Effector memory CD4-positive, alpha-beta T cell (primary cell): ENCODE results near the gene THRA.

Experiments used
- DNase-seq, 3 donors: peaks; one replicate each; pipeline ENCODE4 v3.0.0-alpha.2; 2020
- H3K27ac ChIP-seq: 2 replicates; pipeline ENCODE4 v1.7.0; 2013; ENCODE audit warnings: mild to moderate bottlenecking, low read length, moderate library complexity; ENCODE audit not compliant: insufficient read depth, poor library complexity, severe bottlenecking
- H3K27me3 ChIP-seq: replicated peaks from 2 replicates; pipeline ENCODE4 v1.7.0; 2013; ENCODE audit warnings: mild to moderate bottlenecking, low read length; ENCODE audit not compliant: insufficient read depth, control insufficient read depth, poor library complexity, severe bottlenecking
- H3K36me3 ChIP-seq: 2 replicates; pipeline ENCODE4 v1.7.0; 2013; ENCODE audit warnings: mild to moderate bottlenecking, low read length, moderate library complexity; ENCODE audit not compliant: control insufficient read depth, insufficient read depth
- H3K4me1 ChIP-seq: 2 replicates; pipeline ENCODE4 v1.7.0; 2013; ENCODE audit warnings: low read length, mild to moderate bottlenecking; ENCODE audit not compliant: control insufficient read depth, insufficient read depth, poor library complexity, severe bottlenecking
- H3K4me3 ChIP-seq: 2 replicates; pipeline ENCODE4 v1.7.0; 2013; ENCODE audit warnings: low read length, low read depth, mild to moderate bottlenecking; ENCODE audit not compliant: insufficient read depth, poor library complexity, severe bottlenecking
- H3K9me3 ChIP-seq: 2 replicates; pipeline ENCODE4 v1.7.0; 2013; ENCODE audit warnings: mild to moderate bottlenecking, low read length, moderate library complexity; ENCODE audit not compliant: control insufficient read depth

The THRA gene

DNA sequence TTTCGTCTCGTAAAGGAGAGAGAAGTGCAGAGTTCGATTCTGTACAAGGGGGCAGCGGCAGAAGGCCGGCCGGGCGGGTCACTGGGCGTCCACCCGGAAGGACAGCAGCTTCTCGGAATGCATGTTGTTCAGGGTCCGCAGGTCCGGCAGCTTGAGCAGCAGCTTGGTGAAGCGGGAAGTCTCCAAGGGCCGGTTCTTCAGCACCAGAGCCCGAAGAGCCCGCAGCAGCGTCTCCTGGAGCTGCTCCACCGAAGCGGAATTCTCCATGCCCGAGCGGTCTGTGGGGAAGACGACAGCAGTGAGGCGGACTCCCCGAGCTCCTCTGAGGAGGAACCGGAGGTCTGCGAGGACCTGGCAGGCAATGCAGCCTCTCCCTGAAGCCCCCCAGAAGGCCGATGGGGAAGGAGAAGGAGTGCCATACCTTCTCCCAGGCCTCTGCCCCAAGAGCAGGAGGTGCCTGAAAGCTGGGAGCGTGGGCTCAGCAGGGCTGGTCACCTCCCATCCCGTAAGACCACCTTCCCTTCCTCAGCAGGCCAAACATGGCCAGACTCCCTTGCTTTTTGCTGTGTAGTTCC, 30.3 kb downstream of the THRA start:
- H3K27ac ChIP-seq = no peak overlapping the region
- no peaks in the 10 kb centered on the region for H3K27me3 ChIP-seq
- H3K9me3 ChIP-seq = no peaks in the 10 kb centered on the region
- H3K36me3 ChIP-seq = peaks cover 65% of the 10 kb centered on the region
- H3K4me3 ChIP-seq = no peak overlapping the region
- H3K4me1 ChIP-seq = peaks cover 35% of the 10 kb centered on the region
- DNase-seq = no peak

DNA sequence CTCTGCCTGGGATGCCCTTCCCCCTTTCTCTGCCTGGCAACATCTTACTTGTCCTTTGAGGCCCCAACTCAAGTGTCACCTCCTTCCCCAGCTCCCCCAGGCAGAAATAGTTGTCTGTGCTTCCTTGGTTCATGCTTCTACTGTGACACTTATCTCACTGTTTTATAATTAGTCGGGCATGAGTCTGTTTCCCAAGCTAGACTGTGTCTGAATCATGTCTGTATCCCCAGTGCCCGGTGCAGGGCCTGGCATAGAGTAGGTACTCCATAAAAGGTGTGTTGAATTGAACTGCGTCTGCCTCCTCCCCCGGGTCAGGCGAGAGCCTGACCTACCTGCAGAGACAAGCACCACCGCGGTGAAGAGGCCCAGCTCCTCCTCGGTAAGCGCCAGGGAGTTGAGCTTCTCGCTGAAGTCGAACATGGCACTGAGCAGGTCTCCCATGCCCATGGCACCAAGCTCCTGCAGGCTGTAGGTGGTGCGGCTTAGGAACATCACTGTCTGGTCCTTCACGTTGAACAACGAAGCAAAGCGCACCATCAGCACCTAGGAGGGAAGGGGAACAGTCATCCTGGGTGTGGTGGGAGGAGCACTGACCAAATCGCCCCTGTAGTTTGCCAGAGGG, 30.9 kb downstream of the THRA start:
- H3K4me3 ChIP-seq = no peak overlapping the region
- H3K4me1 ChIP-seq = peaks cover 41% of the 10 kb centered on the region
- peak overlapping the region; percentile 43 for H3K27ac ChIP-seq
- H3K27me3 ChIP-seq = no peaks in the 10 kb centered on the region
- H3K9me3 ChIP-seq = no peaks in the 10 kb centered on the region
- peaks cover 59% of the 10 kb centered on the region for H3K36me3 ChIP-seq
- no peak for DNase-seq

- no peaks in the 10 kb centered on the region for H3K9me3 ChIP-seq
- no peak overlapping the region for H3K27ac ChIP-seq
- no peak overlapping the region for H3K4me3 ChIP-seq
- peaks cover 50% of the 10 kb centered on the region for H3K36me3 ChIP-seq
- no peak for DNase-seq
- H3K4me1 ChIP-seq = peaks cover 49% of the 10 kb centered on the region
- H3K27me3 ChIP-seq = no peaks in the 10 kb centered on the region
These were observed 32.1 kb downstream of the THRA start for GRCh38 chr17:40094874-40095273.

- Histone ChIP-seq H3K4me1 (peaks cover 54% of the 10 kb centered on the region), H3K9me3 (no peaks in the 10 kb centered on the region), H3K27me3 (no peaks in the 10 kb centered on the region), H3K36me3 (peaks cover 44% of the 10 kb centered on the region), H3K27ac (peak overlapping the region; percentile 97), H3K4me3 (no peak overlapping the region)
- DNase-seq = no peak
These were observed 32.7 kb downstream of the THRA start for GRCh38 chr17:40095351-40095943.

GRCh38 chr17:40095944-40096791, 33.4 kb downstream of the THRA start:
- DNase-seq = peak; percentile 87 to 89 (median 87)
- Histone ChIP-seq H3K4me3 (peak overlapping the region; percentile 41), H3K9me3 (no peaks in the 10 kb centered on the region), H3K27ac (peak overlapping the region; percentile 97), H3K27me3 (no peaks in the 10 kb centered on the region), H3K4me1 (peaks cover 61% of the 10 kb centered on the region), H3K36me3 (peaks cover 40% of the 10 kb centered on the region)

GRCh38 chr17:40097087-40097486, 34.3 kb downstream of the THRA start:
- Histone ChIP-seq H3K27ac (peak overlapping the region; percentile 97), H3K36me3 (peaks cover 34% of the 10 kb centered on the region), H3K27me3 (no peaks in the 10 kb centered on the region), H3K4me3 (peak overlapping the region; percentile 41), H3K9me3 (no peaks in the 10 kb centered on the region), H3K4me1 (peaks cover 70% of the 10 kb centered on the region)
- DNase-seq = no peak

DNA sequence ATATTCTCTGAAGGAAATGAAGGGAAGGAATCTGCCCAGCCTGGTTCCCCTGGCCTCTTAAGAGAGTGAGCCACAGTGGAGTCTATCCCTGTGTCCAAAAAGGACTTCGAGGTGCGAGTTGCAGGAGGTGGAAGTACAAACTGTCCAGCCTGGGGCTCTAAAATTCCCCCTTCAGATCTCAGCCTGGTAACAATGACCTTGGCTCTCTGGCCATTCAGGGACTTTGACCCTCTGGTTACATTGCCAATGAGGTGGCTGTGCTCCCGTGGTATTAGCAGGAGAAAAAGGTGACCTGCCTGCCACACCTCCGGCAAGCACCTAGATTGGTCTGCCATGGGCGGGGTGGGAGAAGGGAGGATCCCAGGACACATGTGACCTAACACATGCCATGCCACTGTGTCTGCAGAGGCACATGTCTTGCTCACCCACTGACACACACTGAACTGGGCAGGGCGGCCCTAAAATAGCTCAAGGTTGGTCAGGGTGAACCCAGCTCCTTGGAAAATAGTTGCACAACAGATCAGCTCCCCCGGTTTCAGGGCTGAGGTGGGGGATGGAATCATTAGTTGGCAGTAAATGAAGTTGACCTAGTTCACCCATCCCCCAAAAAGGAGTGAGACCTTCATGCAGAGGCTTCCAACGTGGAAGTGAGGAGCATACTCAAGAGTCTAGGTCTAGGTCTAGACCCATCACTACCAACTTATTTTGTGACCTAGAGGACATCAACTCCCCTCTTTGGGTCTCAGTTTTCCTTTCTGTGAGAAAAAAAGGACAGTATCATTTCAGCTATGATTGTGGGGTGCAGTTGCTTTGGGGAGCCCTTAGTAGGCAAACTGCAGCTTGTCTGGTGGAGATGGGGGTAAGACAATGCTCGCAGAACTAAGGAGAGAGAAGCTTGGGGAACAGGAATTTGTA, 35.4 kb downstream of the THRA start:
- Histone ChIP-seq H3K4me1 (peaks cover 75% of the 10 kb centered on the region), H3K27ac (peak overlapping the region; percentile 97), H3K36me3 (peaks cover 27% of the 10 kb centered on the region), H3K27me3 (no peaks in the 10 kb centered on the region), H3K9me3 (no peaks in the 10 kb centered on the region), H3K4me3 (peak overlapping the region; percentile 41)
- no peak for DNase-seq

DNA sequence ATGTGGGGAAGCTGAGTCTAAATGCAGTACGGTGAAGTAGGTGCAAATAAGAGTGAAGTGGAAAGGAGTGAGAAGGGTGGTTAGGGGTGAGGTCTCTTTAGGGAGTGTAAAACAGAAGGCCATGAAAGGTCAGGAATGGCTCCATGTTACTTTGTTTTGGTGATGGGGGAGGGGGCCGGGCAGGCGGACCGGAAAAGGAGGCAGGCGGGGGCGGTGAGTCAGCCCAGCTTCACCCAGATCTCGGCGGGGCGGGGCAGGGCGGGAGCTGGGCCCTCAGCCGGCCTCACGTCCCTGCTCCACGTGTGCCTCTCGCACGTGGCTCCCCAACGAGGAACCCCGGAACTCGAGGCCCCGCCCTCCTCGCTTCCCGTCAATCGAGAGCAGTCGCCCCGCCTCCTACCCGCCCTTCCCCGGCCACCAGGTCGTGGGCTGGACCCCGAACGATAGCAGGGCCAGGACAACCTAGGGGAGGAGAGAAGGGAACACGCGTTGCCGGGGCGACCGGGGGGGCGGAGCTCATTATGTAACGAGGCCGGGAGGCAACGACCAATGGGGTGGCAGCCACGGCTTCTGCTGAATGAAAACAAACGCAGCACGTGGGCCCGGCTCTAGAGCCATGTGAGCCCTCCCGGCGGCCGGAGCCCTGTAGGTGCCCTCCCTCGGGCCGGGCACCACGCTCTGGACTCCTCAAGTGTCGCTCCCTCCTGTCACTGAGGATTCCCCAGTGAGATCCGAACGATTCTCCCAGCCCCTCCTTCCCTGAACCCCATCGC, 36.3 kb downstream of the THRA start:
- Histone ChIP-seq H3K27me3 (no peaks in the 10 kb centered on the region), H3K36me3 (peaks cover 18% of the 10 kb centered on the region), H3K4me3 (peak overlapping the region; percentile 71), H3K9me3 (no peaks in the 10 kb centered on the region), H3K27ac (peak overlapping the region; percentile 97), H3K4me1 (peaks cover 79% of the 10 kb centered on the region)
- DNase-seq = peak; percentile 99 to 100 (median 100)
